Measurements from ENCODE around the gene CDH13. TPM values are rescaled to one million over a fixed set of nuclear protein-coding genes. Genes with fewer than 3 reads are reported as not detected.

The CDH13 gene
- total RNA-seq, 1 experiment from 2014 or later = 36.5 TPM

DNA sequence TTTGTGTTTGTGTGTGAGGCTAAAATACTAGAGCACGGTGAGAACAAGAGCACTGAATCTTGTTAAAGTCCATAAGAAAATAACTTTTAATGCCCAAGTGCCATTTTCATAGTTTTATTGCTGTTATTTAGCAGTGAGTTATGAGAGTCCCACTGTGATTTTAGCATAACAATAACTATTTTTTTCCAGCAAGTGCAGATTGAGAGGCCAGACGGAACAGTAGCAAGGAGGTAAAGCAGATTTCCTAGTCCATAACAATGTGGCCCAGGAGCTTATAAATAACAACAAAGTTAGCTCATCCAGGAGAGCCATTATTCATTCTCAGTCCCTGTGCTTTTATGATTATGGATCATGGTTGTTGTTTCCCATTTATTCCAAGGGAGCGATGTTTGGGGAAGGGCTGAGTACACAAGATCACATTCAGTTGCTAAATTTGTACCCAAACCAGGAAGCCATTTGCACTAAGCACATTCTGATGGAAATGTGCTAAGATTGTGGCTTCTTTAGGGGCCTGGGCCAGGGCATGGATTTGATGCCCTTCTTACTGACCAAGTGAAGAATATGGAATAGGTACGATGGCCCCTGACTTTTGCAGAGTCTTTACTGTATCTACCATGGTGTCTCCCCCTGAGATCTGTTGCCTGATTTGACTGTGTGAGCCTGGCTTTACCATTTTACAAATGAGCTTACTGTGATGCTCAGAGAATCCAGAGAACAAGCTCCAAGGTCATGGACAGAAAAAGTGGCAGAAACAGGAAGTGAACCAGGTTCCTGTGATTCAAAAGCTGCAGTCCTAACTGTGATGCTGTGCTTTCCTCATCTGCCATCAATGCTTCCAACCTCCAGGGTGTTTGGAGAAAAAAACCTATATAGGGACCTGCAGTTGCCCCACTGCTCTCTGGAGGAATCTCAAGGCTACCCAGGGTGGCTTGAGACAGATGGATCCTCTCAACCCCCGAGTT is 976.3 kb downstream of the CDH13 start:
- DNase-seq (ENCODE audit: low read depth) = no peak

DNA sequence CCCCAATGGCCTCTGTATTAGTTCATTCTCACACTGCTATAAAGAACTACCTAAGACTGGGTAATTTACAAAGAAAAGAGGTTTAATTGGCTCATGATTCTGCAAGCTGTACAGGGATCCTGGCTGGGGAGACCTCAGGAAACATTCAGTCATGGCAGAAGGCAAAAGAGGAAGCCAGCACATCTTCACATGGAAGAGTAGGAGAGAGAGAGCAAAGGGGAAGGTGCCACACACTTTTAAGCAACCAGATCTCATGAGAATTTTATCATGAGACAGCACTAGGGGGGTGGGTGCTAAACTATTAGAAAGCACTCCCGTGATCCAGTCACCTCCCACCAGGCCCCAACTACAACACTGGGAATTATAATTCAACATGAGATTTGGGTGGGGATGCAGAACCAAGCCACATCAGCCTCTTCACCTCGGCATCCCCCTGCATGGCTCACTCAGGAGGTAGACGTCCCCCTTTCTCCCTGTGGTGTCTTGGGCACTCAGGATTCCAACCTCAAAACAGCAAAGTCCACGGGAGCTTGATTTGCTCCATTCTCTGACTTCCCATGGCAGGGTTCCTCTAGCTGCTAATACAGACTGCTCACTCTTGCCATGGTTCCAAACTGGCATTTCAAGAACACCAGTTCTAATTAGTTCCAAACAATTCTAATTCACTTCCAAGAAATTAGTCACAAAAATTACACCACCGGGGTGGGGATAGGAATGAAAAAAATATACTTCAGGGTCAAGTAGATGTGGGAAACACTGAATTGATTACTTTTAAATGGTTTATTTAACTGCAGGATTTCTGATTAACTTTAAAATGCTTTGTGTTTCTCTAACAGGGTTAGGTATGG is 977.2 kb downstream of the CDH13 start:
- no peak for DNase-seq (ENCODE audit: low read depth)

DNA sequence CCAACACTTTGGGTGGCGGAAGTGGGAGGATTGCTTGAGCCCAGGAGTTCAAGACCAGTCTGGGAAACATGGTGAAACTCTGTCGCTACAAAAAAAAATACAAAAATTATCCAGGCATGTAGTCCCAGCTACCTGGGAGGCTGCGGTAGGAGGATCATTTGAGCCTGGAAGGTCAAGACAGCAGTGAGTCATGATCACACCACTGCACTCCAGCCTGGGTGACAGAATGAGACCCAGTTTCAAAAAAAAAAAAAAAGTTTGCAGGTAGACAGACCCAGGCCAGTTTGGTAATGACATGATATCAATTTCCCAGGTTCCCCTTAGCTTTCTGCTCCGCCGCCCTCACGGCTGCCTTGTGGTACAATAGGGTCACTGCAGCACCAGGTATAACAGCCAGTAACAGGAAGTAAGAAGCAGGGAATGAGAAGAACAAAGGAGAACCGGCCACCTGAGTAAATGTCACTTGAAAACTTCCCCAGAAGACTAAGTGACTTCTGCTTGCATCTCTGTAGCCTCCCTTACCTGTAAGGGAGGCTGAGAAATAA is 979.8 kb downstream of the CDH13 start:
- DNase-seq (ENCODE audit: low read depth) = no peak

DNA sequence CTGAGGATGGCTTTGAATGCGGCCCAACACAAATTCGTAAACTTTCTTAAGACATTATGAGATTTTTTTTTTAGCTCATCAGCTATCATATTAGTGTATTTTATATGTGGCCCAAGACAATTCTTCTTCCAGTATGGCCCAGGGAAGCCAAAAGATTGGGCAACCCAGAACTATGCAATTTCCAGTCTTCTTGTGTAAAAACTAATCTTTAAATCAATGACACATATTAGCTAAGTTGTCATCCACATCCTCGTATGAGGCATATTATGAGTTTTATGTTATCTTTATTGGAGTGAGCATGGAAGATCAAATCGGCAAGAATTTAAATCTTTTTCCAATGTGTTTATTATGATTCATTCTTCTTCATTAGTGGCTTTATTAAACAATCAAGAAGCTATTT is 982.4 kb downstream of the CDH13 start:
- no peak for DNase-seq (ENCODE audit: low read depth)

DNA sequence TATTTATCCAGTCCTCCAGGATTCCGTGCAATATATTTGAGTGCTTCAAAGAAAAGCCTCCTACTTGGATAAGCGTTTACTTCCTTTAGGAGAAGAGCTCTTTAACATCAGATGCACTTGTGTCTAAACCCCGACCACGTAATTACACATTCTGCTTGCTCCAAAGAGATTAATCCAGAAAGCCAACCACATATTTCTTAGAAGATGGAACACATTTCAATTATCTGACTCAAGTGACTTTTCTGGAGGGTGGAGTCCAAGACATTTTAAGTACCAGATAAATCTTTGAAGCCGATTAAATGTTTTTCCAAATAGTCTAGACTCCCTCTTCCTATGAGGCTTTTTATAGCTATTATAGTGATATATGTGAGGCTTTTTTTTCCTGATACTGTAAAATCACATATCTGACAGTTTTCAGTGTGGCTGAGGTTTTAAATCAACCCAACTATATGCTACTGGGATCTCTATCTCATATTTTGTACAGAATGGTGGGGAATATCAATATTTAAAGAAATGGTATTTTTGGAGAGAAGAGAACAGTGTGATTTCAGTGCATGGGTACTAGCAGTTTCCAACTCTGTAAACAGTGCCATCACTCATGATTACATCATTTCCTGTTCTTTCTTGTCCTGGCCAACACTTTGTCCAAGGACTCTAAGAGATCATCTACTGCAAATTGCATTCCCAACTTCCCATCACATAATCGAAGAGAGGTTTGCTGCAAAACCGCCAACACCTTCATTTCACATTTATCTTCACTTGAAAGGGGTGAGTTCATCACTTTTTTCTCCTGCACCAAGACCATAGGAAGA is 988.6 kb downstream of the CDH13 start:
- peak; percentile 10 for DNase-seq (ENCODE audit: low read depth)

DNA sequence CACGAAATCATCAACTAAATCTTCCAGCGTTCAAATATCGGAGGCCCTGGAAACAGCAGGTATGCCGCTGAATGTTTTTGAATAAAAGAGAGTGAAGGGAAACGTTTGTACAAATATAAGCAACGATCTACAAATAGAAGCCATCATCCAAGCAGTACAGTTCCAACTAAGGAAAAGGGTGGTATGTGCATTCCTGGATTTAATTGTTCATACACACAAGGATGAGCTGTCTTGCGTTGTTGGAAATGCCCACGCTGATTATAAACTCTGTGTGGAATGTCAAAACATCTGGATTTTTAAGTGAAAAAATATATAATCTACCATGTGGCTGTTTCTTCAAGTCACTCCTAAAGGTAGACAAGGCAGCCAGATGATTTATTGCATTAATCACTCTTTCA is 989.2 kb downstream of the CDH13 start:
- no peak for DNase-seq (ENCODE audit: low read depth)

DNA sequence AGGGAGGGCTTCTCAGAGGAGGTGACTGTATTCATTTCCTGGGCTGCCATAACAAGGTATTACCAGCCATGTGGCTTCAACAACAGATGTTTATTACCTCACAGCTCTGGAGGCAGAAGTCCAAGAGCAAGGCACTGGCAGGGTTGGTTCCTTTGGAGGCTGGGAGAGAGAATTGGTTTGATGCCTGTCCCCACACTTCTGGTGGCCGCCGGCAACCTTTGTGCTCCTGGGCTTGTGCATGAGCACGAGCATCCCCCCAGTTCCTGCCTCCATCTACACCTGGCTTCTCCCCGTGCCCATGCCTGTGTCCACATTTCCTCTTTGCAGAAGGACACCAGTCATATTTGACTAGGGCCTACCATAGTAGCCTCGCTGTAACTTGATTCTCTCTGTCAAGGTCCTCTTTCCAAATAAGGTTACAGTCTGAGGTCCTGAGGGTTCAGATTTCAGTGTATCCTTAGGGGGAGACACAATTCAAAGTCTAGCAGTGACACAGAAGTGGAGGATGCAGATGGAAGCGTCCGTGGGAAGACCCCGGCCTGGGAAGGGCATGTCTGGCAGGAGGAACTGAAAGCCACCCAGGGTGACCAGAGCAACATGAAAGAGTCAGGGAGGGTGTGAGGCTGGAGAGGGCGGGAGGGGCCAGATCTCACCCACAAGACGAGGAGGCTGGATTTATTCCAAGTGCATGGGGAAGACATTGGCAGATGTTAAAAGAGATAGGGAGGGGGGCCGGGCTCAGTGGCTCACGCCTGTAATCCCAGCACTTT is 992.8 kb downstream of the CDH13 start:
- no peak for DNase-seq (ENCODE audit: low read depth)

DNA sequence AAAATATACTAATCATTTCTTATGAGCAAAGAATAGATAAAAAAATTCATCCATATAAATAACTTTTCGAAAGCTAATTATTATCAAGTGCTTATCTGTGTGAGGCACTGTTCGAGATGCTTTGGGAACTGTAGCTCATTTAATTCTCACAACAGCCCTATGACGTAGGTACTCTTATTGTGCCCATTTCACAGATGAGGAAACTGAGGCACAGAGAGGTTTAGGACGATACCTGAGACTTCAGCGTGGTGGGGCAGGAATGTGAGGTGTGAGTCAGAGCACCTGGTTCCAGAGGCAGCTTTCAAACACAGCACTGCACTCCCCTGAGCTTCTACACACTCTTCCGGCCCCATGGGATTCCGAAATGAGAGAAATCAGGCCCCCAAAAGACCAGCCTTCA is 995.2 kb downstream of the CDH13 start:
- DNase-seq (ENCODE audit: low read depth) = no peak

DNA sequence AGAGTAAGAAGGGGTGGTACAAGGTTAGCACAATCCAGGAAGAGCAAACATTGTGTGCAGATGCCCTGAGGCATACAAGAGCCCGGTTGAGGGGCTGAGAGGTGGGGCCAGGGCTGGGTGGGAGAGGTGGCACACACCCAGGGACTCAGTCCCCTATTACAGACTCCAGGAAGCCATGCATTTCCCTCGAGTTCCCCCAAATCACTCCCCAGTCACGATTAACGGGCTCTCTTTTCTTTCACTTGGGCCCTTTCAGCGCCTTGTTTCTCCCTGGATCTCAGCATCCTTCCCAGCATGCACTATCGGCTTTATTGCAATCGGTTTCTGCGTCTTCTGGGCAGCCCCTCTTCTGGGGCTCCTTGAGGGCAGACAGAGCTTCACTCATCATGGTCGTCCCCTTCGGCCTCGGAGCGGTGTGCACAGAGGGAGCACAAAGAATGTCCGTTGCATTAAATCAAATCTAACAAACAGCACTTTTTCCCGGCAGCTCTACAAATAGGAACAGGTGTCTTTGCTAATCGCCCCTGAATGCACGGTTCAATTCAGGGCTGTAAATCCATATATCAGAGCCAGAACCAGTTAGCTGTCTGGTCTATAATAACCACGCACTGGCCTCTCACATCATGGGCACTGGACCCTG is 996.4 kb downstream of the CDH13 start:
- DNase-seq (ENCODE audit: low read depth) = no peak

DNA sequence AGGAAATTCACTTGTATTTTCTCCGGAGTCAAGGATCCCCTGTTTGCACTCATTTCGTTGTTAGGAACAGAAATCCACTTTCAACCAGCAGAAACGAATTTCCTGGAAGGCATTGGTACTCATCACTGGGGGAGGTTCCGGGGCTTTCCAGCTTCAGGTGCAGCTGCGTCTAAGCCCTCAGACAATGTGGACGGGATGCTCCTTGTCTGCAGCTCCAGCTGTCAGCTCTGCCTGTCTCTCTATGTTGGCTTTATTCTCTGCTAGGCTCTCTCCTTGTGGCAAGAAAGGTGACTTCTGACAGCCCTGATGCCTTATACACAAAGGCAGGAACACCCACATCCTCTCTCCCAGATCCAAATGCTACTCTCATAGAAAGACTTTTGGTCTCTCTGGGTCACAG is 997.1 kb downstream of the CDH13 start:
- DNase-seq (ENCODE audit: low read depth) = no peak

DNA sequence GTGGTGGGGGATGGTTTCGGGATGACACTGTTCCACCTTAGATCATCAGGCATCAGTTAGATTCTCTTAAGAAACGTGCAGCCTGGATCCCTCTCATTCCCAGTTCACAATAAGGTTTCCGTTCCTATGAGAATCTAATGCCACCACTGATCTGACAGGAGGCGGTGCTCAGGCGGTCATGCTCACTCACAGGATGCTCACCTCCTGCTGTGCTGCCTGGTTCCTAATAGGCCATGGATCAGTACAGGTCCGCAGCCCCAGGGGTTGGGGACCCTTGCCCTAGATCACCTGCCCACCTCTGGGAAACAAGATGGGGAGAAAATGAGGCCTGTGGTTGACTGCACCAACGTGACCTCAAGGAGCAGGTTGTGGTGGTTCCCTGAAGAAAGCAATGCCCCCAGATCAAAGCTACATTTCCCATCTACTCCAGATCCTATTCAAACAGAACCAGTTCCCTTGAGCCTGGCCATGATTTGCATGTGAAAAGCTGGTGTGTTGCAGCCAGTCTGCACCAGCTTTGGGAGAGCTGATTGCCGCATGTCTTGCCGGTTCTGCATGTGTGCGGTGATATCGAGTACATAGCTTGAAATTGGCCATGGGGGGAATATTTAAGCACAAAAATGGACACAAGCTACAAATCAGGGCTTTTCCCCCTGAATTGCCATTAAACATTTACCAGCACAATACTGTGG is 997.8 kb downstream of the CDH13 start:
- no peak for DNase-seq (ENCODE audit: low read depth)

DNA sequence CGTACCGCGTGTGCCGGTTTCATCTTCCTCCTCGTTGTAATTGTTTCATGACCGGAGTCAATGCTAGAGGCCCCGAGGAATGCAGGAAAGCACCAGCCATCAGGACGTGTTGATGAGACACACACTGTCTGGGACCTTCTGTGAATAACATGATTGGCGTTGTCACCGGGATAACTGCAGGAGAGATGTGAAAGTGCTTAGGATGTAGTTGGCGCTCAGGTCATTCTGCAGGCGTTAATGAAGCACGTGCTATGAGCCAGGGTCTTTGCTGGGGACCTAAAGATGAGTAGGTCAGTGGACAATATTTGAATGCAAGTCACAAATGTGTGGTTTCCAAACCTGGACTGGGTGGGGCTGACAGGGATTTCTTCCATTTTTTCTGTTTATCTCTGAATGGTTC is 999.4 kb downstream of the CDH13 start:
- DNase-seq (ENCODE audit: low read depth) = no peak

DNA sequence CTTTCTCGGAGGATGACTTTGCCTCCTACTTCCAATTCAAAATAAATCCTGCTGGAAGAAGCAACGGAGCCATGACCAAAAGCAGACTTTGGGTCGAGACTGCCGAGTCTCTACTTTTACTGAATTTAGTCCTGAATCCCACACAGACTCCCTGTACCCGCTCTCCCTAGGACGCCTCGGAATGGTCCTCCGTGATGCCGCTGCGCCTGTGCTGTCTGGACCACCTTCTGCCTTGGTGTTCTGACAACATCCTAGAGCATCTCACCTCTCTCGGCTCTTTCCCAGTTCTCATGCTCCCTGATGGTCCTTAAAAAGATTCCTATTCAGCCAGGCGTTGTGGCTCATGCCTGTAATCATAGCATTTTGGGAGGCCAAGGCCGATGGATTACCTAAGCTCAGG is 999.9 kb downstream of the CDH13 start:
- no peak for DNase-seq (ENCODE audit: low read depth)

DNA sequence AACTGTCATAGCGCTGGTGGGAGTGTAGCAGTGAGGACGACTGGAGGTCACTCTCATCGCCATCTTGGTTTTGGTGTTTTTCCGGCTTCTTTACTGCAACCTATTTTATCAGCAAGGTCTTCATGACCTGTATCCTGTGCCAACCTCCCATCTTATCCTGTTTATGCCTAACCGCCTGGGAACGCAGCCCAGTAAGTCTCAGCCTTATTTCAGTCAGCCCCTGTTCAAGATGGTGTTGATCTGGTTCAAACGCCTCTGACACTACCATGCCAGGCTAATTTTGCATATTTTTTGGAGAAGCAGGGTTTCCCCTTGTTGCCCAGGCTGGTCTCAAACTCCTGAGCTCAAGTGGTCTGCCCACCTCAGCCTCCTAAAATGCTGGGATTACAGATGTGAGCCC is 1001.2 kb downstream of the CDH13 start:
- DNase-seq (ENCODE audit: low read depth) = no peak

DNA sequence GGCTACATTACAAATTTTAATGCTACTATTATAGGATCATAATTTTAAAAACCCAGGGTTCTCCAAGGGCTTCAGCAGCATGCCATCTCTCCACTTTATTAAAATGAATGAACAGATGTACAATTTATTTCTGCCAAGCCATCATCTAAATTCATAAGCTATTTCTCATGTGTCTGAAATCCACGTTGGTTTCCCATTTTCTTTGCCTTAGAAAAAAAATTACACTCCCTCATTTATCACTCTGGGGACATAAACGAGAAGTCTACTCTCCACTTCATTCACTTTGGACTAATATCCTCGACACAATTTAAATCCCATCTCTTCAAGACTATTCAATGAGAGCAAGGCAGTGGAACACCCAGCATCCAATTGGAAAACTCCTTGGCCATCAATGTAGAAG is 1002.7 kb downstream of the CDH13 start:
- DNase-seq (ENCODE audit: low read depth) = no peak

DNA sequence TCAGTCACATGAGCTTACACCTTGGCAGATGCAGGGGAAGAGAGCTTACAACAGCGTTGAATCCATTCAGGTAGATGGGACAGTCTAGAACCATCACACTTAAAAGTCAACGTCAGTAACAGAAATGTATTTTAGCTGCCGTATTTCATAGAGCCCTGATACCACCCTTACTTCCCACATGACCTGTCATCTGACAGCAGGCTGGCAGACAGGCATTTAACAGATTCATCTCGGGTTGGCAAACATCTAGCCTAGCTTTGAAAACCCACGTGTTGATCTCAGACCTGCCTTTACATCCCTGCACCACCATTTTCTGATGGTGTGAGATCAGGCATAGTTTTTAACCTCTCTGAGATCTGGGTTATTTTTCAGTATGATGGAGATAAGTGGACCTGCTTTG is 1003.1 kb downstream of the CDH13 start:
- DNase-seq (ENCODE audit: low read depth) = no peak

DNA sequence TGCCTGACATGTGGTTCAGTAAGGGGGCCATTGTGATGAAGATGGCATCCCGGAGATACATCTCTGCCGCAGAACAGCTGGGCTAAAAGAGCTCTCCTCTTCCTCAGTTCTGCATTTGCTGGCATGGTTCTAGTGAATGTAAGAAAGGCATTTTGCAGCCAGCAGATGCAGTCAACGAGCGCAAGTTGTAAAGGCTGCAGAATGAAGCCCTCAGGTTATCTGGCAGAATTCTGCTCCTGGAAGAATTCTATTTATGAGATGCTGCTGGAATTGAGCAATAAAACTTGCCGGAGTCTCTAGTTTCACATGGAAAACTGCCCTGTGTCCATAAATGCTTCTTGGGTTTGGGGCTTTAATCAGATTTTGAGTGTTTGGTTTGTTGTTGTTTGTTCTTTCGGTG is 1004.2 kb downstream of the CDH13 start:
- no peak for DNase-seq (ENCODE audit: low read depth)

DNA sequence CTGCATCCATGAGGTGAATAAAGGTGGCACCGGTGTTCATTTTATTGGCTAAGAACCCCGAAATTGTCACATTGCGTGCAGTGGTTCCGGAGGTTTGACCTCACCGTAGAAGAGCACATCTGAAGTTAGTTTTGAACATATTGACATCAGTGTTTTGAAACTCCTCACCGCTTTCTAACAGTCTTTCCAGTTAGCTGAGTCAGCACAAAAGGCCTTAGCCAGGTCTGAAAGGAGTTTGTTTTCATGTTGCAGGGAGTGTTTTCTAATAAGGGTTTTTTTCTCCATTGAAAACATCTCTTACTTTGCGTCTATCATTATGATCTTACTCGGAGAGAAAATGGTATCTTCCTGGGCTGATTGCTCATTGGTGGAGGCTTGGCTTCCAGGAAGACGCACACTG is 1006.5 kb downstream of the CDH13 start:
- DNase-seq (ENCODE audit: low read depth) = no peak

DNA sequence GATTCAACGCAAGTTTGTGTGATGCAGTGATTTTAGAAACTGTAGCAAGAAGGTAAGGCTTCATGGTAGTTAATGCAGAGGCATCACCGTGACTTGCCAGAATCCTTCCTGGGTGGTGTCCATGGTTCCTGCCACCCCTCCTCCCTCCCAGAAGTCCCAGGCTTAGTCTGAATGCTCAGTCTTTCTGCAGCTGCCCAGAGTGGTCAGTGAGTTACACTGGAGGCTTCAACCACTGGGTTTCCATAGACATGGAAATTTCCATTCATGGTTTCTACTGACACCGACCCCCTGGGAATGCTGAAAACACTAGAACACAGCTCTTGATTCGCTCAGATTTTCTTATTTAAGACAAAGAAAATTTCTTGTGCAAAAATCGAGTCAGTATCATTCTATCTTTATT is 1021.6 kb downstream of the CDH13 start:
- no peak for DNase-seq (ENCODE audit: low read depth)

DNA sequence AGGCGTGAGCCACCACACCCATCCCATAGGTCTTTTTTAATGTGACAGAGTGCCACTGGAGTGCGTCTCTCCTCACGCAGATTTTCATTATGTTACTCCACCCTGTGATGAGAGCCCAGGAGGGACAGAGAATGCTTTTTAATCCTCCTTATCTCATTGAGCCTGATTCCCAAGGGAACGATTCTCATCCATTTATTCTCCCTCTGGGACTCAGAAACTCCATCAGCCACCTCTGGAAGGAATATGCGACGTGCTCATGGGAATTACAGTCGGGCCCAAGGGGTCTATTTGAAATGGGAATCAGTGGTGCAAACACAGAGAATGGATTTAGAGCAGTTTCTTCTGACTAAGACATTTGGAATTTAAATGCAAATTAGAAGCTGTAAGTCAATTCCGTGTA is 1025.1 kb downstream of the CDH13 start:
- DNase-seq (ENCODE audit: low read depth) = no peak
